Measurements from ENCODE around the gene NFILZ.

- TF ChIP-seq CTCF (IDR thresholded peaks at IDR 0.05 in 2 of 3, conservative IDR thresholded peaks at IDR 0.05 in 1 of 3; ENCODE audit: borderline replicate concordance in 1 of 3, insufficient read depth in 1 of 3, low read depth in 2 of 3, low read length in 2 of 3) (no peak), REST (IDR thresholded peaks at IDR 0.05; ENCODE audit: low read depth) (no peak), EGR1 (IDR thresholded peaks at IDR 0.05; ENCODE audit: low read depth) (no peak), RAD21 (IDR thresholded peaks at IDR 0.05; ENCODE audit: low read depth) (no peak), POLR2AphosphoS5 (IDR thresholded peaks at IDR 0.05; ENCODE audit: low read depth, low read length) (no peak), SP1 (IDR thresholded peaks at IDR 0.05; ENCODE audit: low read depth) (no peak), ZBTB33 (IDR thresholded peaks at IDR 0.05; ENCODE audit: extremely low read depth, insufficient replicate concordance, low read length) (no peak)
These were observed 17.8 kb downstream of the NFILZ start for GRCh38 chr19:8648240-8648639.

All from HCT116 (cell line).